Neuronal stem cell (in vitro differentiated cells): ENCODE data around the gene RPL3.

Source experiments
- DNase-seq: peaks from one replicate; pipeline ENCODE4 v3.0.0-alpha.2; 2013; ENCODE audit warnings: low spot score
- H2AFZ ChIP-seq: one replicate; pipeline ENCODE4 v1.6.1; 2013; ENCODE audit warnings: mild to moderate bottlenecking, low read length, inconsistent platforms
- H2AK5ac ChIP-seq: 2 replicates; pipeline ENCODE4 v1.6.1; 2013; ENCODE audit warnings: low read depth, mild to moderate bottlenecking, inconsistent platforms, low read length, moderate library complexity, mixed read lengths
- H2BK120ac ChIP-seq: 2 replicates; pipeline ENCODE4 v1.6.1; 2013; ENCODE audit warnings: low read depth, mild to moderate bottlenecking, inconsistent platforms, low read length, moderate library complexity, mixed read lengths
- H2BK12ac ChIP-seq: one replicate; pipeline ENCODE4 v1.6.1; 2013; ENCODE audit warnings: low read length, inconsistent platforms
- H2BK15ac ChIP-seq: 2 replicates; pipeline ENCODE4 v1.6.1; 2013; ENCODE audit warnings: mild to moderate bottlenecking, low read length, inconsistent platforms, mixed read lengths
- H2BK5ac ChIP-seq: one replicate; pipeline ENCODE4 v1.6.1; 2013; ENCODE audit warnings: inconsistent platforms, mild to moderate bottlenecking, low read length, moderate library complexity
- H3K14ac ChIP-seq: one replicate; pipeline ENCODE4 v1.6.1; 2013; ENCODE audit warnings: low read length, inconsistent platforms
- H3K18ac ChIP-seq: 2 replicates; pipeline ENCODE4 v1.6.1; 2013; ENCODE audit warnings: low read length, inconsistent platforms
- H3K23ac ChIP-seq: 2 replicates; pipeline ENCODE4 v1.6.1; 2013; ENCODE audit warnings: low read depth, mild to moderate bottlenecking, mixed read lengths, low read length, inconsistent platforms; ENCODE audit not compliant: poor library complexity
- H3K27ac ChIP-seq: replicated peaks from 3 replicates; pipeline ENCODE4 v1.5.1; 2013; ENCODE audit warnings: low read length, inconsistent platforms
- H3K27me3 ChIP-seq, 3 experiments: 2 replicates each; pipeline ENCODE4 v1.6.1; 2013; ENCODE audit warnings: low read length in 3 of 3, mild to moderate bottlenecking in 2 of 3, inconsistent platforms in 1 of 3, low read depth in 1 of 3, mixed read lengths in 1 of 3, moderate library complexity in 1 of 3; ENCODE audit not compliant: control insufficient read depth in 3 of 3, insufficient read depth in 3 of 3
- H3K36me3 ChIP-seq, 2 donors: replicated peaks in 1 of 2; 2 replicates each; pipeline ENCODE4 v1.6.1; 2013; ENCODE audit warnings: low read length in 2 of 2; ENCODE audit not compliant: control insufficient read depth in 2 of 2, insufficient read depth in 2 of 2
- H3K4ac ChIP-seq: 2 replicates; pipeline ENCODE4 v1.6.1; 2013; ENCODE audit warnings: inconsistent platforms, mild to moderate bottlenecking, low read length, moderate library complexity
- H3K4me1 ChIP-seq, 2 donors: 1 replicate in 1 of 2; 2 replicates in 1 of 2; pipeline ENCODE4 v1.6.1; 2013; ENCODE audit warnings: low read length in 2 of 2, low read depth in 1 of 2; ENCODE audit not compliant: control insufficient read depth in 2 of 2, insufficient read depth in 1 of 2
- H3K4me2 ChIP-seq: one replicate; pipeline ENCODE4 v1.6.1; 2013; ENCODE audit warnings: mild to moderate bottlenecking, low read length, inconsistent platforms; ENCODE audit not compliant: insufficient read depth, poor library complexity, severe bottlenecking
- H3K4me3 ChIP-seq, 2 donors: 2 replicates each; pipeline ENCODE4 v1.5.1; 2013; ENCODE audit warnings: low read length in 2 of 2, mild to moderate bottlenecking in 2 of 2, inconsistent platforms in 1 of 2, moderate library complexity in 1 of 2
- H3K79me1 ChIP-seq: one replicate; pipeline ENCODE4 v1.6.1; 2013; ENCODE audit warnings: low read depth, mild to moderate bottlenecking, inconsistent platforms, low read length, moderate library complexity
- H3K9ac ChIP-seq: one replicate; pipeline ENCODE4 v1.6.1; 2013; ENCODE audit warnings: mild to moderate bottlenecking, low read depth, low read length, inconsistent platforms; ENCODE audit not compliant: poor library complexity
- H3K9me3 ChIP-seq, 2 donors: replicated peaks in 1 of 2; 2 replicates each; pipeline versions ENCODE3 to v1.6.1; 2013; ENCODE audit warnings: low read length in 2 of 2, mild to moderate bottlenecking in 2 of 2, inconsistent platforms in 1 of 2, low read depth in 1 of 2, mixed read lengths in 1 of 2, moderate library complexity in 1 of 2; ENCODE audit not compliant: control insufficient read depth in 2 of 2, insufficient read depth in 1 of 2
- H4K8ac ChIP-seq: one replicate; pipeline ENCODE4 v1.6.1; 2013; ENCODE audit warnings: low read depth, mild to moderate bottlenecking, inconsistent platforms, low read length, moderate library complexity
- H4K91ac ChIP-seq: one replicate; pipeline ENCODE4 v1.6.1; 2013; ENCODE audit warnings: low read length, low read depth, mild to moderate bottlenecking, inconsistent platforms; ENCODE audit not compliant: poor library complexity
- WGBS, 2 donors: extraction: QIAGEN DNeasy Blood & Tissue Kit; methylation state at CpG; one replicate each; pipeline ENCODE4 v1.1.7; 2013; ENCODE audit warnings: missing lambda C conversion rate in 2 of 2, mixed read lengths in 1 of 2; ENCODE audit not compliant: insufficient read length in 2 of 2, insufficient replicate concordance in 1 of 2; ENCODE audit errors: extremely low coverage in 2 of 2; 5-methylcytosine and 5-hydroxymethylcytosine counted together

Gene RPL3

DNA sequence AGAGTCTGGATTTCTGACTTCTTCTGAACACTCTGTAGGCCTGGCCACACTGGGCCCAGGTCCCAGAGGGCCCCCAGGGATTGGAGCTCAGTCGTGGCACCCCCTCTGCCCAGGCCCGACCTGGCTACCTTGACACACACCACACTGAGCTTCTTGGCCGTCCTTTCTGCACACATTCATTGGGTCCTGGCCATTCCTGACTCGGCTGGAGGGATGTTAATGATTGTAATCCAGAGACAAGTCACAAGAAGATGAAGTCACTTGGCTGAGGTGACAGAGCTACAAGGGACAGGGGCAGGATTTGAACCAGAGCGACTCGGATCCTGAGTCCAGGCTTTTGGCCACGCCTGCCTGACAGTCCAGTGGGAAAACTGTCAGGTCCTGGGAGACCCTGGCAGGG, 50.8 kb downstream of the RPL3 start:
- Histone ChIP-seq H3K9me3 (peaks cover 3 to 5% of the 10 kb centered on the region in 2 donors), H3K23ac (no peak overlapping the region), H2BK12ac (no peak overlapping the region), H2AFZ (no peak overlapping the region), H3K4me3 (no peak overlapping the region), H3K9ac (no peak overlapping the region), H3K4me2 (no peak overlapping the region), H3K4me1 (peaks cover 0 to 4% of the 10 kb centered on the region in 2 donors), H3K14ac (no peak overlapping the region), H3K27me3 (peaks cover 0 to 4% (median 0%) of the 10 kb centered on the region in 3 experiments), H2AK5ac (no peak overlapping the region), H3K27ac (no peak overlapping the region), H4K8ac (no peak overlapping the region), H3K18ac (peak overlapping the region; percentile 40), H3K36me3 (no peaks in the 10 kb centered on the region), H2BK5ac (no peak overlapping the region), H2BK15ac (peak overlapping the region; percentile 66), H3K4ac (no peak overlapping the region), H4K91ac (no peak overlapping the region), H2BK120ac (no peak overlapping the region), H3K79me1 (no peaks in the 10 kb centered on the region)
- WGBS, 2 donors, result no CpG with 5 or more reads among the region's 7 CpGs
- DNase-seq, result no peak

DNA sequence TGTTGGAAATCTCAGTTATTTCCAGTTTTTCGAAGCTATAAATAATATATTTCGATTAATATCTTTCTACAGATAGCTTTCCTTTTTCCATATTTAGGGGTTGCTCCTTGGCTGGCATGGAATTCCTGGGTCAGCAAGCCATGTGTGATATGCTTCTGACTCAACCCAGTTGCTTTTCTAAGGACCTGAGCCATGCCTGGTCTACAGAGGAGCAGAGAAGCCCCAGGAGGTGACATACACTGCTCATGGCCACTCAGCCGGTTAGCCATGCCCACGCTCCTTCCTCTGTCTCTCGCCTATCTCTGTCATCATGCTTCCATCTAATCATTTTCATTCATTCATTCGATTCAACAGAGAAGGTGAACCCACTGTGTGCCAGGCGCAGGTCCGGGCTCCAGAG, 51.4 kb downstream of the RPL3 start:
- H2BK5ac ChIP-seq, result no peak overlapping the region
- H2AFZ ChIP-seq, result no peak overlapping the region
- no peak overlapping the region for H2BK120ac ChIP-seq
- peaks cover 3 to 5% of the 10 kb centered on the region in 2 donors for H3K9me3 ChIP-seq
- H3K9ac ChIP-seq, result no peak overlapping the region
- H3K18ac ChIP-seq, result no peak overlapping the region
- H3K4me1 ChIP-seq, result peaks cover 0 to 4% of the 10 kb centered on the region in 2 donors
- H4K91ac ChIP-seq, result no peak overlapping the region
- H3K27ac ChIP-seq, result no peak overlapping the region
- no peak overlapping the region for H2BK15ac ChIP-seq
- peaks cover 0 to 4% (median 0%) of the 10 kb centered on the region in 3 experiments for H3K27me3 ChIP-seq
- no peak overlapping the region for H3K23ac ChIP-seq
- no peak overlapping the region for H3K14ac ChIP-seq
- H4K8ac ChIP-seq, result no peak overlapping the region
- no peak overlapping the region for H3K4me3 ChIP-seq
- H2BK12ac ChIP-seq, result no peak overlapping the region
- no peaks in the 10 kb centered on the region for H3K36me3 ChIP-seq
- H3K4ac ChIP-seq, result no peak overlapping the region
- no peak overlapping the region for H3K4me2 ChIP-seq
- no peaks in the 10 kb centered on the region for H3K79me1 ChIP-seq
- WGBS, 2 donors, result 100% methylated on average over 3 of the region's 8 CpGs; no CpG with 5 or more reads in 1 of the 2 donors
- H2AK5ac ChIP-seq, result no peak overlapping the region
- no peak for DNase-seq

DNA sequence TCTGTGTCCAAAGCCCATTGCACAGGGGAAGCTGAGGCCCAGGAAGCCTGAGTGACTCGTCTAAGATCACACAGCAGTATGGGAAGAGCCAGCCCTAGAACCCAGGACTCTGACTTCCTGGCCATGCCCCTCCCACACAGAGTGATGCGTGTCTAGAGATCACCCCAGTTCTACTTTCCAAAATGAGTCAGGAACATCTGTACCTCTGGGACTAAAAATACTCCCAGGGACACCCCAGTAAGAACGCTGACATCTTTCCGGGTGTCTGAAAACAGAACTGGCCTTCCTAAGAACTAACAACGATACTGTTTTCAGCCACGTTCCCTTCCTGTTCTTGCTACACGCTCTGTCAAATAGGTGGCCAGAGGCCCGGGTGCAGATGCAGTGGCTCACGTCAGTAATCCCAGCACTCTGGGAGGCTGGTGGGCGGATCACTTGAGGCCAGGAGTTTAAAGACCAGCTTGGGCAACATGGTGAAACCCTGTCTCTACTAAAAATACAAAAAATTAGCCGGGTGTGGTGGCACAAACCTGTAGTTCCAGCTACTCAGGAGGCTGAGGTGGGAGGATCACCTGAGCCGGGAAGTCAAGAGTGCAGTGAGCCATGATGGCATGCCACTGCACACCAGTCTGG, 52.9 kb downstream of the RPL3 start:
- H3K4me1 ChIP-seq, result peaks cover 0 to 4% of the 10 kb centered on the region in 2 donors
- no peak overlapping the region for H2BK12ac ChIP-seq
- no peak overlapping the region for H2BK15ac ChIP-seq
- H3K36me3 ChIP-seq, result no peaks in the 10 kb centered on the region
- H3K9me3 ChIP-seq, result peaks cover 5 to 10% of the 10 kb centered on the region in 2 donors
- peak overlapping the region; percentile 17 for H2AFZ ChIP-seq
- no CpG with 5 or more reads among the region's 12 CpGs for WGBS, 2 donors
- H4K91ac ChIP-seq, result no peak overlapping the region
- no peak for DNase-seq
- H2BK5ac ChIP-seq, result no peak overlapping the region
- H3K4ac ChIP-seq, result no peak overlapping the region
- no peaks in the 10 kb centered on the region for H3K79me1 ChIP-seq
- H3K23ac ChIP-seq, result no peak overlapping the region
- H2AK5ac ChIP-seq, result peak overlapping the region; percentile 62
- no peak overlapping the region for H4K8ac ChIP-seq
- H3K4me2 ChIP-seq, result no peak overlapping the region
- H3K27ac ChIP-seq, result no peak overlapping the region
- H3K27me3 ChIP-seq, result peaks cover 0 to 4% (median 0%) of the 10 kb centered on the region in 3 experiments
- no peak overlapping the region for H2BK120ac ChIP-seq
- H3K9ac ChIP-seq, result no peak overlapping the region
- H3K18ac ChIP-seq, result no peak overlapping the region
- no peak overlapping the region for H3K14ac ChIP-seq
- H3K4me3 ChIP-seq, result no peak overlapping the region

DNA sequence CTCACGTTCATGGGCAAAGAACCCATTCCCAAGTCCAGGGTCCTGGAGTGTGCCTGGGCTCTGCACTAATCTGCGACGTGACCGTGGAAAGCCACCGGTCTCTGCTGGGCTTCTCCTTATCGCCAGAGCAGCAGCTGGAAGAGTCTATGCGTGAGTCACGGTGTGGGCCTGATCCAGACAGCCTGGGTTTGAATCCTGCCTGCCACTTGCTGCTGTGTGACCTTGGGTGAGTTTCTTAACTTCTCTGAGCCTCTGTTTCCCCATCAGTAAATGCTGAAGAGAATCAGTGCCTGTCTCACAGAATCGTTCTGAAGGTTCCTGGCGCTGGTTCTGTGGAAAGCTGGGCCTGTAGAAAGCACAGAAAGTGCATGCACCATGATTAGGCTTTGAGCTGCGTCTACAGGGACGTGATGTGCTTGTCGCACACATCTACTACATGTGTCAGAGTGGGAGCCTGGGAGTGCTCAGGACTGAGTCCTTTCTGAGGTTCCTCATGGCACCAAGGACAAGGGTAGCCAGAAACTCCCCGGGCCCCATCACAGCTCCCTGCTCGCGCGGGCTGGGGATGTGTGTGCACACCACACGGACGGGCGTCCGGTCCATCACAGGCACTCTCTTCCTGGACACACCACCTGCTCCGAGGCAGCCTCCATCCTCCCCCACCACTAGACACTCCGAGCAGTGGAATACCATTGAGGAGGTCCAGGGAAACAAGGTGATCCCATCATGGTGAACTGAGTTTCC, 54.1 kb downstream of the RPL3 start:
- H3K18ac ChIP-seq, result no peak overlapping the region
- no peak overlapping the region for H3K9ac ChIP-seq
- H3K27ac ChIP-seq, result no peak overlapping the region
- DNase-seq, result no peak
- no peak overlapping the region for H3K4me3 ChIP-seq
- H3K23ac ChIP-seq, result no peak overlapping the region
- no peak overlapping the region for H2BK120ac ChIP-seq
- no peaks in the 10 kb centered on the region for H3K79me1 ChIP-seq
- H3K4me2 ChIP-seq, result no peak overlapping the region
- H3K4ac ChIP-seq, result no peak overlapping the region
- H4K91ac ChIP-seq, result no peak overlapping the region
- peaks cover 0 to 1% of the 10 kb centered on the region in 2 donors for H3K4me1 ChIP-seq
- H4K8ac ChIP-seq, result no peak overlapping the region
- H2AK5ac ChIP-seq, result peak overlapping the region; percentile 67
- no peak overlapping the region for H3K14ac ChIP-seq
- H2BK12ac ChIP-seq, result no peak overlapping the region
- no peak overlapping the region for H2BK15ac ChIP-seq
- no peaks in the 10 kb centered on the region for H3K36me3 ChIP-seq
- no peak overlapping the region for H2BK5ac ChIP-seq
- H3K9me3 ChIP-seq, result peaks cover under 1 to 14% of the 10 kb centered on the region in 2 donors
- no peak overlapping the region for H2AFZ ChIP-seq
- peaks cover 0 to 4% (median 0%) of the 10 kb centered on the region in 3 experiments for H3K27me3 ChIP-seq
- no CpG with 5 or more reads among the region's 23 CpGs for WGBS, 2 donors
